ENCODE measurements around the gene SCAND1.

SCAND1 gene

GRCh38 chr20:35903843-35904242 is 50.5 kb downstream of the SCAND1 start:
- no peak for DNase-seq

Data from NCI-H187 (cell line).